ENCODE measurements around the gene RAVER2. TPM values are rescaled to one million over a fixed set of nuclear protein-coding genes. Genes with fewer than 3 reads are reported as not detected.

The RAVER2 gene, protein sequence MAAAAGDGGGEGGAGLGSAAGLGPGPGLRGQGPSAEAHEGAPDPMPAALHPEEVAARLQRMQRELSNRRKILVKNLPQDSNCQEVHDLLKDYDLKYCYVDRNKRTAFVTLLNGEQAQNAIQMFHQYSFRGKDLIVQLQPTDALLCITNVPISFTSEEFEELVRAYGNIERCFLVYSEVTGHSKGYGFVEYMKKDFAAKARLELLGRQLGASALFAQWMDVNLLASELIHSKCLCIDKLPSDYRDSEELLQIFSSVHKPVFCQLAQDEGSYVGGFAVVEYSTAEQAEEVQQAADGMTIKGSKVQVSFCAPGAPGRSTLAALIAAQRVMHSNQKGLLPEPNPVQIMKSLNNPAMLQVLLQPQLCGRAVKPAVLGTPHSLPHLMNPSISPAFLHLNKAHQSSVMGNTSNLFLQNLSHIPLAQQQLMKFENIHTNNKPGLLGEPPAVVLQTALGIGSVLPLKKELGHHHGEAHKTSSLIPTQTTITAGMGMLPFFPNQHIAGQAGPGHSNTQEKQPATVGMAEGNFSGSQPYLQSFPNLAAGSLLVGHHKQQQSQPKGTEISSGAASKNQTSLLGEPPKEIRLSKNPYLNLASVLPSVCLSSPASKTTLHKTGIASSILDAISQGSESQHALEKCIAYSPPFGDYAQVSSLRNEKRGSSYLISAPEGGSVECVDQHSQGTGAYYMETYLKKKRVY
- 4.1 and 5.5 TPM in 2 replicates for polyA plus RNA-seq (2011; rRNA removed)
- 3.7 and 5.2 TPM in 2 replicates for polyA minus RNA-seq (2011; rRNA and poly(A)+ RNA removed)

GRCh38 chr1:64744492-64745180 lies at the start of gene RAVER2:
Gene RAVER2 (plus strand): TSS chr1:64745075. CDS start chr1:64745173, 98 bp downstream.
- ChIA-PET POLR2A (no interaction called here), CTCF (no interaction called here)
- no peaks in the 10 kb centered on the region for H3K27me3 ChIP-seq (ENCODE audit: control insufficient read depth, insufficient read depth, low read length)
- peak; percentile 11 for DNase-seq (ENCODE audit: low read depth, low spot score)
- no peak within 1 kb of the TSS for H3K27ac ChIP-seq (ENCODE audit: low read depth, low read length)
- TF ChIP-seq CTCF (IDR thresholded peaks at IDR 0.05; ENCODE audit: low read depth, low read length), result peak; percentile 48
- peak within 1 kb of the TSS; percentile 69 for H3K4me3 ChIP-seq (ENCODE audit: low read depth, low read length)
- H3K9me3 ChIP-seq (ENCODE audit: control insufficient read depth, insufficient read depth, low read length), result no peaks in the 10 kb centered on the region

- POLR2A ChIA-PET, result no interaction called here
Measured at GRCh38 chr1:64696879-64697278, 48.0 kb upstream of the RAVER2 start.

DNA sequence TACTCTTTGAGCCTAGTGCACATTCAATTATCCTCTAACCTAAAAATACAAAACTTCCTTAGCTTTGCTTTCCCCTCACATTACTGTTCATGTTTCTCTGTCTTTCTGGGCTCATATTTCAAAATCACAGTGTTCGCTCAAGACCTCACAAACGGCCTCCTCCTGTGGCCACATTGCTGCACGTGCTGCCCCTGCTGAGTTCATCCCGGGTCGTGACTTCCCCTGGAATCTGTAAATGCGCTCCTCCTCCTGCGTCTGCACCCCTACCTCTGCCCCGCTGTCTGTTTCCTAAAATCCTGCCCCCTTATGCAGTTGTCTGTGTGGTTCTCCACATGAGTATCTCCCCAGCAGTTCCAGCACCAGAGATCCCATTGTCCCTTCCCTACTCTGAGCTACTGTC lies 45.5 kb upstream of the RAVER2 start:
- CTCF ChIA-PET, result no interaction called here

More at GRCh38 chr1:64696879-64697278, 48.0 kb upstream of the RAVER2 start:
- H3K27me3 ChIP-seq (ENCODE audit: control insufficient read depth, insufficient read depth, low read length), result no peaks in the 10 kb centered on the region
- H3K4me3 ChIP-seq (ENCODE audit: low read depth, low read length), result no peak overlapping the region
- no peak for TF ChIP-seq CTCF (IDR thresholded peaks at IDR 0.05; ENCODE audit: low read depth, low read length)
- no peak for DNase-seq (ENCODE audit: low read depth, low spot score)
- CTCF ChIA-PET, result interaction anchor here (0.9 to 2.6 kb wide), 2 partner anchors 21 to 428 kb away, joined by 3 to 14 read pairs; no protein-coding TSS in a partner anchor
- no peaks in the 10 kb centered on the region for H3K9me3 ChIP-seq (ENCODE audit: control insufficient read depth, insufficient read depth, low read length)
- no peak overlapping the region for H3K27ac ChIP-seq (ENCODE audit: low read depth, low read length)

GRCh38 chr1:64701071-64701470 lies 43.8 kb upstream of the RAVER2 start:
- no peak for TF ChIP-seq CTCF (IDR thresholded peaks at IDR 0.05; ENCODE audit: low read depth, low read length)
- H3K9me3 ChIP-seq (ENCODE audit: control insufficient read depth, insufficient read depth, low read length), result no peaks in the 10 kb centered on the region
- CTCF ChIA-PET, result no interaction called here
- POLR2A ChIA-PET, result no interaction called here
- DNase-seq (ENCODE audit: low read depth, low spot score), result no peak
- no peaks in the 10 kb centered on the region for H3K27me3 ChIP-seq (ENCODE audit: control insufficient read depth, insufficient read depth, low read length)
- no peak overlapping the region for H3K4me3 ChIP-seq (ENCODE audit: low read depth, low read length)
- H3K27ac ChIP-seq (ENCODE audit: low read depth, low read length), result no peak overlapping the region

More for the DNA sequence above, 45.5 kb upstream of the RAVER2 start:
- POLR2A ChIA-PET, result no interaction called here
- Histone ChIP-seq H3K9me3 (ENCODE audit: control insufficient read depth, insufficient read depth, low read length) (no peaks in the 10 kb centered on the region), H3K4me3 (ENCODE audit: low read depth, low read length) (no peak overlapping the region), H3K27me3 (ENCODE audit: control insufficient read depth, insufficient read depth, low read length) (no peaks in the 10 kb centered on the region), H3K27ac (ENCODE audit: low read depth, low read length) (no peak overlapping the region)
- no peak for TF ChIP-seq CTCF (IDR thresholded peaks at IDR 0.05; ENCODE audit: low read depth, low read length)
- no peak for DNase-seq (ENCODE audit: low read depth, low spot score)

Measured in AG04450 (cell line).